ENCODE measurements around the gene LYRM7.
A peak's percentile ranks its signal among the peaks of the same experiment; 100 is the strongest.

LYRM7 gene

DNA sequence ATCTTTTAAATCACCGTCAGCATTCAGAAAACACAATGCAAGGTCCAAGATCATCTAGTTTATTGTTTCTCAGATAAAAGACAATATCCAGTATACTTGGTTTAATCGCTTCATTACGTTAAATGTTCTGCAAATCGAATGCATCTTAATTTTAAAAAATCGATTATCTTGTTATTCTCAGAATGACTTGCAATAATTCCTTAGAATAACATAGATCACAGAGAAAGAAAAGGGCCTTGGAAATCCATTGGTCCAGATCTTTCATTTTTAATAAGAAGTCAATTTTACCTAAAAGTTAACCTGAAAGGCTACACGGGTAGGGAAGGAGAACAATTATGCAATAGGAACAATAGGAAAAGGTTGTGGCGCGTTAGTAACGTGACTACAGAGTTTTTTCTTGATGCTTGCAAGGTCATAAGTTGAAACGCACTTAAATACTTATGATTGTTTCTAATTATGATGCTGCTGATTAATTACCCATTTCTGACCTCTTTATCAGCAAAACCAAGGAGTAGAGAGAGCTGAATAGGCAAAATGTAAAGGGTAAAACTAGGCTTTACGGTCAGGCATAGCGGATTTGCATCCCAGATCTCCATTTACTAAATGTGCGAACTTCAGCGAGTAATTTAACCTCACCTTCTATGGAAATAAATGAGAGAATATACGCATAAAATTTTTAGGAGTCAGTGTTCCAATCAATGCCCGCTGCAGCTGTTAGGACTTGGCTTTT is 769 bp upstream of the LYRM7 start:
- H3K27ac ChIP-seq: no peak overlapping the region; the same call in 1 of the 2 replicates
- H4K20me1 ChIP-seq (ENCODE audit: insufficient read depth): no peaks in the 10 kb centered on the region
- TF ChIP-seq, protein P1, sequence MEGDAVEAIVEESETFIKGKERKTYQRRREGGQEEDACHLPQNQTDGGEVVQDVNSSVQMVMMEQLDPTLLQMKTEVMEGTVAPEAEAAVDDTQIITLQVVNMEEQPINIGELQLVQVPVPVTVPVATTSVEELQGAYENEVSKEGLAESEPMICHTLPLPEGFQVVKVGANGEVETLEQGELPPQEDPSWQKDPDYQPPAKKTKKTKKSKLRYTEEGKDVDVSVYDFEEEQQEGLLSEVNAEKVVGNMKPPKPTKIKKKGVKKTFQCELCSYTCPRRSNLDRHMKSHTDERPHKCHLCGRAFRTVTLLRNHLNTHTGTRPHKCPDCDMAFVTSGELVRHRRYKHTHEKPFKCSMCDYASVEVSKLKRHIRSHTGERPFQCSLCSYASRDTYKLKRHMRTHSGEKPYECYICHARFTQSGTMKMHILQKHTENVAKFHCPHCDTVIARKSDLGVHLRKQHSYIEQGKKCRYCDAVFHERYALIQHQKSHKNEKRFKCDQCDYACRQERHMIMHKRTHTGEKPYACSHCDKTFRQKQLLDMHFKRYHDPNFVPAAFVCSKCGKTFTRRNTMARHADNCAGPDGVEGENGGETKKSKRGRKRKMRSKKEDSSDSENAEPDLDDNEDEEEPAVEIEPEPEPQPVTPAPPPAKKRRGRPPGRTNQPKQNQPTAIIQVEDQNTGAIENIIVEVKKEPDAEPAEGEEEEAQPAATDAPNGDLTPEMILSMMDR (conservative IDR thresholded peaks at IDR 0.05; ENCODE audit: low read depth, low read length): no peak
- H3K79me2 ChIP-seq (ENCODE audit: insufficient read depth, low read depth): peaks cover 9% of the 10 kb centered on the region; the same call in 1 of the 2 replicates
- no peak overlapping the region for H3K4me3 ChIP-seq (IDR thresholded peaks at IDR 0.05; ENCODE audit: insufficient read depth, low read depth, low read length)
- peak overlapping the region; percentile 68 for H2AFZ ChIP-seq (ENCODE audit: low read depth)
- peak overlapping the region; percentile 47 for H3K4me2 ChIP-seq
- peak overlapping the region; percentile 15; the same call in 1 of the 2 replicates for H3K9ac ChIP-seq
- H3K36me3 ChIP-seq (ENCODE audit: insufficient read depth): no peaks in the 10 kb centered on the region
- H3K4me1 ChIP-seq (ENCODE audit: low read depth, poor library complexity, severe bottlenecking): peaks cover 30% of the 10 kb centered on the region
- H3K27me3 ChIP-seq (ENCODE audit: insufficient read depth, low read depth): no peaks in the 10 kb centered on the region

DNA sequence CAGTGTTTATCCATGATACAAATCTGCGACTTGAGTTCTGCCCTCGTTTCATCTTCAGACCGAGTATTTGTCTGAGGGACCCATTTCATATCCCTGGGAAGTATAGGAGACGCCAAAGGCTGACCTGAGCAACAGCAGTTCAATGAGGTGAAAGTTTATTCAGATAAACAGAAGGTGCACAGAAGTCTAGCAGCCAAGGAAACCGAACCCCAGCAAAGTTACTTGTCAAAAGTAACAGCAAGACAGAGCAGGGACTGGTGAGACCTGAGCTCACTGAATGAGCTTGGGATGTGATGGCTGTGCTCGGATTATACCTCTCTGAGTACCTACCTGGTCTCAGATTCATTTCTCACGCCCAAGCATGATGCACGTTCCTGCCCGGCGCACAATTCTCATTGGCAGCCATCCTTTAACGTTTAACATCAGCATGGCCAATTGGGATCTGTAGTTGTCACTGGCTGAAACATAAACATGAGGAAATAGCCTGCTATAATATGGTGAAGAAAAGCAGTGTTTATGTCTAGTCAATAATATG is 599 bp downstream of the LYRM7 start:
- peak overlapping the region; percentile 85 for H3K4me2 ChIP-seq
- no peak overlapping the region for H3K4me3 ChIP-seq (IDR thresholded peaks at IDR 0.05; ENCODE audit: insufficient read depth, low read depth, low read length)
- H4K20me1 ChIP-seq (ENCODE audit: insufficient read depth): no peaks in the 10 kb centered on the region
- no peaks in the 10 kb centered on the region for H3K27me3 ChIP-seq (ENCODE audit: insufficient read depth, low read depth)
- H3K9ac ChIP-seq: peak overlapping the region; percentile 55; the same call in 1 of the 2 replicates
- TF ChIP-seq, protein P1 (conservative IDR thresholded peaks at IDR 0.05; ENCODE audit: low read depth, low read length): no peak
- H3K4me1 ChIP-seq (ENCODE audit: low read depth, poor library complexity, severe bottlenecking): peaks cover 21% of the 10 kb centered on the region
- H3K27ac ChIP-seq: peak overlapping the region; percentile 38; the same call in 1 of the 2 replicates
- H3K79me2 ChIP-seq (ENCODE audit: insufficient read depth, low read depth): peaks cover 9% of the 10 kb centered on the region; the same call in 1 of the 2 replicates
- H3K36me3 ChIP-seq (ENCODE audit: insufficient read depth): no peaks in the 10 kb centered on the region
- peak overlapping the region; percentile 68 for H2AFZ ChIP-seq (ENCODE audit: low read depth)

DNA sequence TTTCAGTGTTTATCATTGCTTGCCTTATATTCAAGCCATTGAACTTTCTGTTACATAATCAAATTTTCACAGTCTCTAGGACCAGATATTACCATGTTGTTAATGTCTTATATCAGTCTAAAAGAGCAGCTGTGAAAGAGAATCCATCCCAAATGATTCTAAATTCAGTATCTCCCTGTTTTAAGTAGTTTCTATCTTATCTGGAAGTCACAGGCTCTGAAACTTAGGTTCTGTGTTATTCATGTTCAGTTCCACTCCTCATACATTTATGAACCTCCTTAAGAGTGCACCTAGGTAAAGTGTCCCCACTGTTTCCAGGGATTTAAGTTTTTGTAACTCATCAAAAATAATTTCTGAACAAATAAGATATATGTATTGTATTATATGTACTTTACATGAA is 9.7 kb downstream of the LYRM7 start:
- Histone ChIP-seq H2AFZ (ENCODE audit: low read depth) (no peak overlapping the region), H4K20me1 (ENCODE audit: insufficient read depth) (no peaks in the 10 kb centered on the region), H3K27me3 (ENCODE audit: insufficient read depth, low read depth) (no peaks in the 10 kb centered on the region), H3K4me3 (IDR thresholded peaks at IDR 0.05; ENCODE audit: insufficient read depth, low read depth, low read length) (no peak overlapping the region), H3K9ac (no peak overlapping the region), H3K4me1 (ENCODE audit: low read depth, poor library complexity, severe bottlenecking) (no peaks in the 10 kb centered on the region), H3K36me3 (ENCODE audit: insufficient read depth) (no peaks in the 10 kb centered on the region), H3K4me2 (no peak overlapping the region), H3K27ac (no peak overlapping the region), H3K79me2 (ENCODE audit: insufficient read depth, low read depth) (no peaks in the 10 kb centered on the region)
- TF ChIP-seq, protein P1 (conservative IDR thresholded peaks at IDR 0.05; ENCODE audit: low read depth, low read length): no peak

- TF ChIP-seq, protein P1 (conservative IDR thresholded peaks at IDR 0.05; ENCODE audit: low read depth, low read length): no peak
These were observed 12.1 kb downstream of the LYRM7 start for GRCh38 chr5:131182839-131183238.

More at GRCh38 chr5:131182839-131183238, 12.1 kb downstream of the LYRM7 start:
- Histone ChIP-seq H3K79me2 (ENCODE audit: insufficient read depth, low read depth) (no peaks in the 10 kb centered on the region), H3K9ac (no peak overlapping the region), H3K4me2 (no peak overlapping the region), H3K4me3 (IDR thresholded peaks at IDR 0.05; ENCODE audit: insufficient read depth, low read depth, low read length) (no peak overlapping the region), H3K27ac (no peak overlapping the region), H3K4me1 (ENCODE audit: low read depth, poor library complexity, severe bottlenecking) (peaks cover 23% of the 10 kb centered on the region), H4K20me1 (ENCODE audit: insufficient read depth) (no peaks in the 10 kb centered on the region), H3K36me3 (ENCODE audit: insufficient read depth) (no peaks in the 10 kb centered on the region), H2AFZ (ENCODE audit: low read depth) (no peak overlapping the region), H3K27me3 (ENCODE audit: insufficient read depth, low read depth) (no peaks in the 10 kb centered on the region)
